HS-5 (cell line): Measurements from ENCODE around the gene MAP2K5.

Experiments used
- DNase-seq: peaks from one replicate; pipeline ENCODE4 v3.0.0-alpha.2; 2012; ENCODE audit warnings: low read depth

MAP2K5 gene

GRCh38 chr15:67758619-67759300 lies 216.3 kb downstream of the MAP2K5 start:
- DNase-seq: no peak

- DNase-seq: no peak
Measured at GRCh38 chr15:67760901-67761300, 218.4 kb downstream of the MAP2K5 start.

- no peak for DNase-seq
Measured at GRCh38 chr15:67761343-67761742, 218.8 kb downstream of the MAP2K5 start.

- DNase-seq: no peak
Measured at GRCh38 chr15:67762610-67763368, 220.3 kb downstream of the MAP2K5 start.

- no peak for DNase-seq
Measured at GRCh38 chr15:67765701-67766100, 223.2 kb downstream of the MAP2K5 start.

GRCh38 chr15:67766968-67767367 lies 224.5 kb downstream of the MAP2K5 start:
- no peak for DNase-seq

GRCh38 chr15:67768313-67768977 lies 225.9 kb downstream of the MAP2K5 start:
- no peak for DNase-seq

- DNase-seq: no peak
Measured at GRCh38 chr15:67769497-67770357, 227.2 kb downstream of the MAP2K5 start.

- no peak for DNase-seq
Measured at GRCh38 chr15:67770358-67770628, 227.8 kb downstream of the MAP2K5 start.

- no peak for DNase-seq
Measured at GRCh38 chr15:67771189-67771800, 228.8 kb downstream of the MAP2K5 start.

- DNase-seq: no peak
Measured at GRCh38 chr15:67774626-67775025, 232.1 kb downstream of the MAP2K5 start.

GRCh38 chr15:67775250-67775649 lies 232.7 kb downstream of the MAP2K5 start:
- no peak for DNase-seq

GRCh38 chr15:67775998-67776397 lies 233.5 kb downstream of the MAP2K5 start:
- DNase-seq: no peak

GRCh38 chr15:67776600-67776999 lies 234.1 kb downstream of the MAP2K5 start:
- DNase-seq: peak; percentile 24

GRCh38 chr15:67777071-67777470 lies 234.6 kb downstream of the MAP2K5 start:
- DNase-seq: no peak

- DNase-seq: no peak
Measured at GRCh38 chr15:67777773-67778172, 235.3 kb downstream of the MAP2K5 start.

GRCh38 chr15:67778968-67779548 lies 236.6 kb downstream of the MAP2K5 start:
- no peak for DNase-seq

GRCh38 chr15:67779549-67780111 lies 237.1 kb downstream of the MAP2K5 start:
- no peak for DNase-seq

- DNase-seq: no peak
Measured at GRCh38 chr15:67781061-67781460, 238.6 kb downstream of the MAP2K5 start.

- DNase-seq: no peak
Measured at GRCh38 chr15:67781907-67782690, 239.6 kb downstream of the MAP2K5 start.

GRCh38 chr15:67782691-67782991 lies 240.1 kb downstream of the MAP2K5 start:
- DNase-seq: no peak
